ENCODE data around the gene DCTN2. TPM values are rescaled to one million over a fixed set of nuclear protein-coding genes. Genes with fewer than 3 reads are reported as not detected.
"Not testable (repeated sequence)": the region's sequence is repeated elsewhere in the genome, so short reads cannot be mapped to it uniquely, and the experiment has no call there.

DCTN2 gene
- total RNA-seq, 1 donor from 2014 or later = 135 TPM

DNA sequence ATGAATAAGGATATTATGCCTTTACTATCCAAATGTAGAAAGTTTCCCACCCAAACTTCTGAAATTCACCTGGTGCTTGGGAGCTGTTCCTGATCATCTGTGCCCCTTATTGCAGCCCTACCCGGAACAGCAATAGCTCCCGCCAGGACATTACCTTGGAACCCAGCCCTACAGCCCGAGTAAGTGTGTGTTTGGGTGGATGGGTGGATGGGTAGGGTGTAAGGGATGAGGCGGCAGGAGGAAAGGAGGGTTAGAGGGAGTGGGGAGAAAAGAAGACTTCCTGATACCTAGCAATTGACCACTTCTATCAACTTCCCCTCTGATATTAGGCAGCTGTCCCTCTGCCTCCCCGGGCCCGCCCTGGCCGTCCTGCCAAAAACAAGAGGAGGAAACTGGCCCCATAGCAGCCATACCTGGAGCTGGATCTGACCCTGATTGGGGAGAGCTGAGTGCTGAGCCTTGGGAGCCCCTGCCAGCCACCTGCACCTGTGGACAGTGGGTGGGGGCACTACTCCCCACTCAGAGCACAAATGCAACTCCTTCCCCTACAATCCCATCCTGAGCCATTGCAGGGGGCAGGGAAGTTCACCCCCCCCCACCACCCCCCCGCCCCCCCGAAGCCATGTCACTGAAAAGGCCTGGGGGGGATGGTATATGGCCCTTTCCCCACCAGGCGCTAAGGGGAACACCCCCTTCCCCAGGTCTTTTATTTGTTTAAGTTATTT lies 18.0 kb downstream of the DCTN2 start:
- DNase-seq (ENCODE audit: low spot score) = no peak

DNA sequence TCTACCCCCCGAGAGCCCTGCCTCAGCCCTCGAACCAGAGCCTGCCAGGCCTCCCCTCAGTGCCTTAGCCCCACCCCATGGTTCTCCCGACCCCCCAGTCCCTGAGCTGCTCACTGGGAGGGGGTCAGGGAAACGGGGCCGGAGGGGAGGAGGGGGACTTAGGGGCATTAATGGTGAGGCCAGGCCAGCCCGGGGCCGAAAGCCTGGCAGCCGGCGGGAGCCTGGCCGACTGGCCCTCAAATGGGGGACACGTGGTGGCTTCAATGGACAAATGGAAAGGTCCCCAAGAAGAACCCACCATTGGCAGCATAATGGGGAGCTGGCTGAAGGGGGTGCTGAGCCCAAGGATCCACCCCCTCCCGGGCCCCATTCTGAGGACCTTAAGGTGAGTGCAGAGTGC lies 18.8 kb downstream of the DCTN2 start:
- no peak for DNase-seq (ENCODE audit: low spot score)

DNA sequence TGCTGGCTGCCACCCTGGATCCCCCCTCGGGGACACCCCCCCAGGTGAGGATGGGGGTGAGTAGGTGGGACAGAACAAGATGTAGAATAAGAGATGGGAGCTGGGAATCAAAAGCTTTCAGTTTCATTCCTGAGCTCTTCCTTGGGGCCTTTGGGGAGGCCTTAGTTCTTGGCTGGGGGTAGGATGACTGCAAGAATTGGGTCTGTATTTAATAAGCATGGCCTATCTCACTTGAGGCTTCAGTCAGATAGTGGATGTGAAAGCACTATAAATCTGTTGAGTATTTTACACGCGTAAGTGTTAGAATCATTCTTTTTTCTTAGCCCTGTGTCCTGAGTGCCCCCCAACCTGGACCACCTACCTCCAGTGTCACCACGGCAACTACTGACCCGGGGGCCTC lies 19.8 kb downstream of the DCTN2 start:
- DNase-seq (ENCODE audit: low spot score) = no peak

DNA sequence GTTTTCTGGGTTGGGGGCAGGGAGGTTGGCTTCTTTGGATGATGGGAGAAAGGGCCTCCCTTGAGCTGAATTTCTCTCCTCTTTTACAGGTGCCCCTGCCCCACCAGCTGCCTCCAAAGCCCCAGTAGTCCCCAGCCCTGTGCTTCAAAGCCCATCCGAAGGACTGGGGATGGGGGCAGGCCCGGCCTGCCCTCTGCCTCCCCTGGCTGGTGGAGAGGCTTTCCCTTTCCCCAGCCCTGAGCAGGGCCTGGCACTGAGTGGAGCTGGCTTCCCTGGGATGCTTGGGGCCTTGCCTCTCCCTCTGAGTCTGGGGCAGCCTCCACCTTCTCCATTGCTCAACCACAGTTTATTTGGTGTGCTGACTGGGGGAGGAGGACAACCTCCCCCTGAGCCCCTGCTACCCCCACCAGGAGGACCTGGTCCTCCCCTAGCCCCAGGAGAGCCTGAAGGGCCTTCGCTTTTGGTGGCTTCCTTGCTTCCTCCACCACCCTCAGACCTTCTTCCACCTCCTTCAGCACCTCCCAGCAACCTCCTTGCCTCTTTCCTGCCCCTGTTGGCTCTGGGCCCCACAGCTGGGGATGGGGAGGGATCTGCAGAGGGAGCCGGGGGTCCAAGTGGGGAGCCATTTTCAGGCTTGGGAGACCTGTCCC lies 20.4 kb downstream of the DCTN2 start:
- DNase-seq (ENCODE audit: low spot score) = no peak

DNA sequence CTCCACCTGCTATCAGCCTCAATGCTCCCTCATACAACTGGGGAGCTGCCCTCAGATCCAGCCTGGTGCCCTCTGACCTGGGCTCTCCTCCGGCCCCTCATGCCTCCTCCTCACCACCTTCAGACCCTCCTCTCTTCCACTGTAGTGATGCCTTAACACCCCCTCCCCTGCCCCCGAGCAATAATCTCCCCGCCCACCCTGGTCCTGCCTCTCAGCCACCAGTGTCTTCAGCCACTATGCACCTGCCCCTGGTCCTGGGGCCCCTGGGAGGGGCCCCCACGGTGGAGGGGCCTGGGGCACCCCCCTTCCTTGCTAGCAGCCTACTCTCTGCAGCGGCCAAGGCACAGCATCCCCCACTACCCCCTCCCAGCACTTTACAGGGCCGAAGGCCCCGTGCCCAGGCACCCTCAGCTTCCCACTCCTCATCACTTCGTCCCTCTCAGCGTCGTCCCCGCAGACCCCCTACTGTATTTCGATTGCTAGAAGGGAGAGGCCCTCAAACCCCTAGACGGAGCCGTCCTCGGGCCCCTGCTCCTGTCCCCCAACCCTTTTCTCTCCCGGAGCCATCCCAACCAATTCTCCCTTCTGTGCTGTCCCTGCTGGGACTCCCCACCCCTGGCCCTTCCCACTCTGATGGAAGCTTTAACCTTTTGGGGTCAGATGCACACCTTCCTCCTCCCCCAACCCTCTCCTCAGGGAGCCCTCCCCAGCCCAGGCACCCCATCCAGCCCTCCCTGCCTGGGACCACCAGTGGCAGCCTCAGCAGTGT lies 21.2 kb downstream of the DCTN2 start:
- no peak for DNase-seq (ENCODE audit: low spot score)

DNA sequence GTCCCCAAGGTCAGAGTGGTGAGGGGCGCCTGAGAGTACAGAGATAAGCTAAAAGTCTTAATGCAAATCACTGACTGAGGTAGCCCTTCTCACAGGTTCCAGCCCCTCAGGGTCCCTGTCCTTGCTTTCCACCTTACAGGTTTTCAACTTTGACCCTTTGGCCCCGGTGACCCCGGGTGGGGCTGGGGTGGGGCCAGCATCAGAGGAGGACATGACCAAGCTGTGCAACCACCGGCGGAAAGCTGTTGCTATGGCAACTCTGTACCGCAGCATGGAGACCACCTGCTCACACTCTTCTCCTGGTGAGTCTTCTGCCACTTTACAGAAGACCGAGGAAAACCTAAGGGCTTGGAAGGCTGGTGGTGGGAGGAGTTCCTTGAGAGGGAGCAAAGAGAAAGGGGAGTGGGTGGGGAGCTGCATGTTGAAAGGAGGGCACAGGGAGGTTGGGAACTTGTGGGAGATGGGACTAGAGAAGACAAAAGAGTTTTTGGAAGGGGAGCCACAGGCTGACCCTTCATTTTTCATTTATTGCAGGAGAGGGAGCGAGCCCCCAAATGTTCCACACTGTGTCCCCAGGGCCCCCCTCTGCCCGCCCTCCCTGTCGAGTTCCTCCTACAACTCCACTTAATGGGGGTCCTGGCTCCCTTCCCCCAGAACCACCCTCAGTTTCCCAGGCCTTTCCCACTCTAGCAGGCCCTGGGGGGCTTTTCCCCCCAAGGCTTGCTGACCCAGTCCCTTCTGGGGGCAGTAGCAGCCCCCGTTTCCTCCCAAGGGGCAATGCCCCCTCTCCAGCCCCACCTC lies 22.0 kb downstream of the DCTN2 start:
- DNase-seq (ENCODE audit: low spot score) = no peak

DNA sequence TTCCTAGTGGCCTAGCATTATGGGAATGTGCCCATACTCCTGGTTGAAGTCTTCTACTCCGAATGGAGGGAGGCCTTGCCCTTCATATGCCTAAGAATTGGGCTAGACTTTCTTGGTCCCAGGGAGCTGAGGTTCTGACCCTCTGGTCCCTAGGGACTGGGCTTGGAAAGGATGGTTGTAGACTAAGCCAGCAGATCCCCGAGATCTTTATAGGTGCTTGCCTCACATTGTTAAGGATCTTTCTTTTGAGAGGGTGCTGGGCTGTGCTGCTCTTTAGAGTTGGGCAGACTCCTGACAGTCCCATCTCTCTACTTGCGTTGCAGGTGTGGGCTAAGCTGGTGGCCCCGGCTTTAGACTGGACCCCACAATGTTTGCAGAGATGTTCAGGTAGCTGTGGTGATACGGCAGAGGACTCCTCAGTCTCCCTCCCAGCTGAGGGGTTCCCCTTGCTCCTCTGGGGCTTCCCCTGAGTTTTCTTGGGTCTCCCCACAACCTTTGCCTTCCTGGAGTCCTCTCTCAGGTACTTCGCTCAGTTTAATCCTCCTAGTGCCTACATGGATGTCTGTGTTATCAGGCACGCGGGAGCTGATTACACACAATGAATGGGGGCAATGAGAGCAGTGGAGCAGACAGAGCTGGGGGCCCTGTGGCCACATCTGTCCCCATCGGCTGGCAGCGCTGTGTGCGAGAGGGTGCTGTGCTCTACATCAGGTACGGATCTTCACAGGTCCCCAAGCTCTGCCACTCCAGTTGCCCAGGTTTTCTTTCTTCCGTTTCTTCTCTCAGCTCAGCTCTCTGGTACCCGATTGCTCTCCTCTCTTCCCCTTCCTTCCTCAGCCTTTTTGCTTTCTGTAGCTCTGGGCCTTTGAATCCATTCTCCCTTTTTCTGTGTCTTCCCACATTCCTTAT lies 23.0 kb downstream of the DCTN2 start:
- DNase-seq (ENCODE audit: low spot score) = no peak

DNA sequence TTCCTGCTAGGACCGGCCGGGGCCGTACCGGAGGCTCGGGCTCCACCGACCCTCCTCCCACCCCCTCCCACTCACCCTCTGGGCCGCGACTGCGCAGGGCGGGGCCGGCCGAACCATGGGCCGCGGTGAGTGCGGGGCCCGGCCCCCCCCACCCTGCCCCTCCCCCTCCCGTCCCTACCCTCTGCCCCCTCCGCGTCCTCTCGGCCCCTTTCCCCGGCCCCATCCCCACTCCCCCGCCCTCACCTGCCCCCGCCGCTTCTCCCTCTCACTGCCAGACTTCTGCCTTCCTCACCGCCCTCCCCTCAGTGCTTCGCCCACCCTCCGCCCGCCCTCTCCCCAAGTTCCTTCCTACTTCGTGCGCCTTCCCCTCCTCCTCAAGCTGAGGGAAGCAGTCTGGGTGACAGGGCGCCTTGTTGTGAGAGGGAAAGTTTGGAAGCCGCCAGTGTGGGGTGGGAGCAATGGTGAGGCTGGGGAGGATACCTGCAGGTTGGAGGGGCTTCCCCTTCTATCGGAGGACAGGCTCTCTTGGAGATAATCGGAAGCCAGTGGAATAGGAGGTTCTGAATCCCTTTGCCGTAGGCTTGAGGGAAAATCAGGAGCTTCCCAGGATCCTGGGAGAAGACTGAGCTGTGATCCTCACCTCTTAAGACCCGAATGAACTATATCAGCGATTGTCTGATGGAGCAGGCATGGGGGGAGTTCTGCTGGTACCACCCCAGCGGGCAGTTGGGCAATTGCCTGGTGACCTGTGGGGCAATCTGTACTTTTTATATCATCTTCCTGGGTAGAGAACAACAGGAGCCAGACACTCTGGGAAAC lies 23.9 kb downstream of the DCTN2 start:
- DNase-seq (ENCODE audit: low spot score) = peak; percentile 57

DNA sequence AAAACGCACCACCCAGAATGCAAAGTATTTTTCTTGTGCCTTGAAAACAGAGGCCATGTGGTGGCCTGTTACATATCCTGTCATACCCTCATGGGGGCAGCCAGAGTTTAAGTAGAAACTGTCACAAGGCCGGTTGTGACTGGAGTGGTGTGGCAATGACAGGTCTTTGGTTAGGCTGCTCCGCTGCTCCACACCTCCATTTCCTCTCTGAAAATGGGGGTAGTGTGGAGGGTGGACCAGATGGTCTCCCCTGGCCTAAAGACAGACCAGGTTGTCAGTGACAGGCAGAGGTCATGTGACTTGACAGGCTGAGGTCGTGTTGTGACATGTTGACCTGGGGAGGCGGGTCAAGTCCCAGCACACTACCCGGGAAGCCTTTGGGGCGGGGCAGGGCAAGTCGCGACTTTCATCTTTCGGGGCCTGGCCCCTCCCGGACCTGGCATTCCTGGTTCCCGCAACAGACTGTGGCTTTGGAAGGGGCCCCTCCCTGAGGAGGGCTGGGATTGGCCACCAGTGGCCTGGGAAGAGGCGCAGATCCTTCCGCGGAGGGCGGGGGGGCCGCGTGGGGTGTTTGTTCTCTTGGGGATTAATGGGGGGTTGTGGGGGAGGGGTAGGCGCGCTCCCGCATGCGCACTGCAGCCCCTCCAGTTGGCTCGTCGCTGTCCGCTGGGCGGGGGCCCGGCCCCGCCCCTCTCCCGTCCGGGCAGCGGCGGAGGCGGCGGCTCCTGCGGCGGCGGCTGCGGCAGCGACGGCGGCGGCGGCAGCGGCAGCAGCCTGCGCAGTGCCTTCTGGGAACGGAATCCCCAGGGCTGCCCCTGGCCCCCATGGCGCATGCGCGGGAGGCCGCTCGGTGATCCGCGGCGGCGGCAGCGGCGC lies 24.7 kb downstream of the DCTN2 start, which contains the start of gene MBD6:
Gene MBD6, plus strand, starts transcription at position 814 of the 876 bp plus-strand sequence. CDS start 1,480 bp downstream, outside the sequence.
- peak; percentile 93 for DNase-seq (ENCODE audit: low spot score)

DNA sequence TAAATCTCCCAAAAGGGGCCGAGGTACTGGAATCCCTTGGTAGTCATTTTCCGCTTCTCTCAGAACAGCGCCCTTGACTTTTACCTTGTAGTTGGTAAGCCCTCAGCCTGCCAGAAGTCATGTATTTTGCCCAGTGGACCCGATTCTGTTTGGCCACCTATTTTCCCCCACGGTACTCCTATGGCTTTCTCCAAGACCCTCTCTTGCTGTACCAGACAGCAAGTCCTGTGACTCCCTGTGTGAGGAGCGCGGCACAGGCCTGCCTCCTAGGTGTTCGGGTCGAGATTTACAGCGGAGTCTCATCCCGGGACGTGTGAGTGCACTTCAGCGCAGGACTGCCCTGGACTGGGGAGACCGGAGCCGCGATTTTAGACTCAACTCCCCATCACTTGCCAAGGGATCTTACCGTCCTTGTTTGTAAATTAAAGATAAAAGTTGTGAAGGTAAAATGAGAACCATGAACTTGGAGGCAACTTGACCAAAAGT lies 25.4 kb downstream of the DCTN2 start:
- peak; percentile 28 for DNase-seq (ENCODE audit: low spot score)

DNA sequence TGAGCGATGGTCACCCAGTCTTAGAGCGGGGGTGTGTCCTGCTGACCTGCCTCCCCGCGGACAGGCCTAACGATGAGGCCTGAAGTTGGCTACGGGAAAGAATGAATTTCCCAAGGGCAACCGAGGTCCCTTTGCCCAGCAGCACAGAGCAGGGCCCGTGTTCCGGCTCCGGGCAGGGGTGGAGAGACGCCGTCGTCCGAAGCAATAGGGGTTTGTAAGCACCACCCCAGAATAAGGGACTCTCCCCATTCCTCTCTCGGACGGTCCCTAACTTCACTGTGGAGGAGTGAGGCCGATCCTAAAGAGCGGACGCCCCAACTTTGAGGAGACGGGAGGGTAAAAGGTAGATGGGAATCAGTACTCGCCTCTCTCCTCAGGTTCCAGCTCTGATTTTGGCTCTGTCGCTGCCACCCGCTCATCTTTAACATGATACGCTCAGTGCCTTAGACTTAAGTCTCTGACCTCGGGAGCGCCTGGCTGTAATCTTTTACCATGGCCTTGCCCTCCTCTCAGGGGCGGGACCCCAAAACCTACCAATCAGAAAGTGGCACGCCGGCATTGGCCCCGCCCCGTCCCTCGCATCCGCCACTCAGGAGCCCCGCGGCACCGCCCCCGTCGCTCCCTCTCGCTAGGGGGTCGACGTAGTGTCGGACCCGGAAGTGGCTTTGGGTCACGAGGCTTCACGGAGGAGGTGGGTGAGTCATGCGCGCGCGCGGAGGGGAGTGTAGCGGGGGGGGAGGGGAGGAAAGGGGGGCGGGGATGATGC lies 26.8 kb downstream of the DCTN2 start, which contains the start of gene DDIT3:
Gene DDIT3, minus strand, starts transcription at position 462 of the 766 bp plus-strand sequence. CDS start 3,108 bp downstream, outside the sequence.
- peak; percentile 100 for DNase-seq (ENCODE audit: low spot score)

DNA sequence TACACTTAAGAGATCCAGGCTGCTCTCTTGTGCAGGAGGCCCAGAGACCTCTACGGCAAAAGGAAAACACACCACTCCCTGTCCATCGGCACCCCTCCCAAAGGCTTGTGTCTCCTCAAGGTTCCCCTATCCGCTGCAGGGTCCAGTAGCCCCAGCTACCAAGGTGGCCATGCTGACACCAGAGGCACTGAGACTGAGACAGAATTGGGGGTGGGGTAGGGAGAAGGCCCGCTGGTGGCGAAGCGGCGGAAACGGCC lies 27.3 kb downstream of the DCTN2 start:
- no peak for DNase-seq (ENCODE audit: low spot score)

DNA sequence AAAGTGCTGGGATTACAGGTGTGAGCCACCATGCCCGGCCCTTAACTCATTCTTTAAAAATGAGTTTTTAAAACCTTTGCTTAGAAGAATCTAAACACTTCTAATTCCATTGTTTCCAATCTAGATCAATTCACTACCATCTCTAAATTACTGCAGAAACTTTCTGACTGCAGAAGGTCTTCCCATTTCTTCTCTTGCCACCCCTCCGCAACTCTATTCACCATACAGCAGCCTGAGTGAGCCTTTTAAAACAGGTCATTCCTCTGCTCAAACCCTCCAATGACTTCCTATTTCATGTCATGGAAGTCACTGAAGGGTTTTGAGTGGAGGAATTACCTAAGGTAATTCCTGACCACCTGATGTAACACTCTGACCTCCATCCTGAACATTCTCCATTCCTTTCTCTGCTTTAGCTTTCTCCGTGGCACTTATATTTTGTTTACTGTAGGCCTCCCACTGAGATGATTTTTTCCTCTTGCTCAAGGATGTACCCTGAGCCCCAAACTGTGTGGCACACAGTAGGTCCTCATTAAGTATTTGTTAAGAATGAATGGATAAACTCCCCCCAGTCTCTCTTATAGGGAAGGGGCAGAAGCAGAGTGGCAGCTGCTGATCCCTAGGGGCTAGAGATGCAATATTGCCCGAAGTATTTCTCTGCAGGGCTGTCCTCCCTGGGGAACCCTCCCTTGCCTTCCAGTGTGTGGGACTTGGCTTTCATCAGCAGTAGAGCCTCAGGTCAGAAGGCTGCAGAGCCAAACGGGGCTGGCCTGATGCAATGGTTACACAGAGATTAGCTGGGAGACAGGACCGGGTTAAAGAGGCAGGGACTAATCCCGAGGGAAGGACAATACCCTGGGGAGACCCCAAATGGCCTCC lies 27.8 kb downstream of the DCTN2 start:
- DNase-seq (ENCODE audit: low spot score) = no peak

DNA sequence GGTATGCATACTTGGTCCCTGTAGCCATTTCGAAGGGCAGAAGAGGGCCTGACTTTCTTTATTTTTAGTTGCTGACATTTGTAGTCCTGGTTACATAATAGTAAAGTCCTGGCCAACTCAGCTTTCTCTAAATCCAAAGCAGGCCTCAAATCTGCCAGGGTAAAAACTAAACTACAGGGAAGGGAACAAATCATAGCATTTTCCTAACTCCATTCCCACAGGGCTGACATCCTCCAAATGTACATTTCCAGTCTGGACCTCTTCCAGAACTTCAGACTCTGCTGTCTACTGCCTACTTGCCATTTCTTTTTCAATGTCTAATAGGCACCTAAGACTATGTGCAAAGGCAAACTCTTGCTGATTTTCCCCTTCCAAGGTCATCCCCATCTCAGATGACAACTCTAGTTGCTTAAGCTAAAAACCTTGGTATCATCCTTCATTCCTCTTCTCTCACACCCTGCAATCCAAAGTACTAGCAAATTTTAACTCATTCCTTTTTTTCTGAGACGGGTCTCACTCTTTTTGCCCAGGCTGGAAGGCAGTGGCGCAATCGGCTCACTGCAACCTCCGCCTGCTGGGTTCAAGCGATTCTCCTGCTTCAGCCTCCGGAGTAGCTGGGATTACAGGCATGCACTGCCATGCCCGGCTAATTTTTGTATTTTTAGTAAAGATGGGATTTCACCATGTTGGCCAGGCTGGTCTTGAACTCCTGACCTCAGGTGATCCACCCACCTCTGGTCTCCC lies 28.6 kb downstream of the DCTN2 start:
- DNase-seq (ENCODE audit: low spot score) = no peak

DNA sequence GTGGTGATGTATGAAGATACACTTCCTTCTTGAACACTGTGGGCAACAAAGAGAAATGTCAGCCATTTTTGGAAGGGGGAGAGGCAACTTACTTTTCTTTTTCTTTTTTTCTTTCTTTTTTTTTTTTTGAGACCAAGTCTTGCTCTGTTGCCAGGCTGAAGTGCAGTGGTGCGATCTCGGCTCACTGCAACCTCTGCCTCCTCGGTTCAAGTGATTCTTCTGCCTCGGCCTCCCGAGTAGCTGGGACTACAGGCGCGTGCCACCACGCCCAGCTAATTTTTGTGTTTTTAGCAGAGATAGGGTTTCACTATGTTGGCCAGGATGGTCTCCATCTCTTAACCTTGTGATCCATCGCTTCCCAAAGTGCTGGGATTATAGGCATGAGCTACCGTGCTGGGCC lies 29.3 kb downstream of the DCTN2 start:
- DNase-seq (ENCODE audit: low spot score) = not testable (repeated sequence)

DNA sequence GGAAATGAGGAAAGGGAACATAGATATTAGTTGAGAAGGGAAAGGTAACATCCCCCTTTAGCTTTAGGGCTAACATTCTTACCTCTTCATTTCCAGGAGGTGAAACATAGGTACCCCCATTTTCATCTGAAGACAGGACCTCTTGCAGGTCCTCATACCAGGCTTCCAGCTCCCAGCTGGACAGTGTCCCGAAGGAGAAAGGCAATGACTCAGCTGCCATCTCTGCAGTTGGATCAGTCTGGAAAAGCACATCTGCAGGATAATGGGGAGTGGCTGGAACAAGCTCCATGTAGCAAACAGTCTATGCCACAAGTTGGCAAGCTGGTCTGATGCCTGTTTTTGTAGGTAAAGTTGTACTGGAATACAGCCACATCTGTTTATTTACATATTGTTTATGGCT lies 29.8 kb downstream of the DCTN2 start:
- DNase-seq (ENCODE audit: low spot score) = no peak
